Superior temporal gyrus (tissue), 1 donor: Measurements from ENCODE around the gene CLDN3.

ENCODE experiments used
- DNase-seq: peaks from one replicate; pipeline ENCODE4 v3.0.0-alpha.2; 2016; ENCODE audit errors: extremely low spot score

CLDN3 gene

GRCh38 chr7:73770860-73771670 is 995 bp upstream of the CLDN3 start:
- DNase-seq: no peak

DNA sequence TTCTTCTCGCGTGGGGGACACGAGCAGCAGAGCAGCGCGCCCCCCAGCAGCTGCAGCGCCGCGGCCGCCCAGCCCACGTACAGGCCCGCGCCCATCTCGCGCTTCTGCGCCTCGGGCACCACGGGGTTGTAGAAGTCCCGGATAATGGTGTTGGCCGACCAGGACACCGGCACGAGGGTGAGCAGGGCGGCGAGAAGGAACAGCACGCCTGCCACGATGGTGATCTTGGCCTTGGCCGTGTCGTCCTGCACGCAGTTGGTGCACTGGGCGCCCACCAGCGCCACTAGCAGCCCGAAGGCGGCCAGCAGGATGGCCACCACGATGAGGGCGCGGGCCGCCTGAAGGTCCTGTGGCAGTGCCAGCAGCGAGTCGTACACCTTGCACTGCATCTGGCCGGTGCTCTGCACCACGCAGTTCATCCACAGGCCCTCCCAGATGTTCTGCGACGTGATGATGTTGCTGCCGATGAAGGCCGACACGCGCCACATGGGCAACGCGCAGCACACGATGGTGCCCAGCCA is 529 bp downstream of the CLDN3 start:
- no peak for DNase-seq

- no peak for DNase-seq
Observed at GRCh38 chr7:73768641-73769480, 1.2 kb downstream of the CLDN3 start.

DNA sequence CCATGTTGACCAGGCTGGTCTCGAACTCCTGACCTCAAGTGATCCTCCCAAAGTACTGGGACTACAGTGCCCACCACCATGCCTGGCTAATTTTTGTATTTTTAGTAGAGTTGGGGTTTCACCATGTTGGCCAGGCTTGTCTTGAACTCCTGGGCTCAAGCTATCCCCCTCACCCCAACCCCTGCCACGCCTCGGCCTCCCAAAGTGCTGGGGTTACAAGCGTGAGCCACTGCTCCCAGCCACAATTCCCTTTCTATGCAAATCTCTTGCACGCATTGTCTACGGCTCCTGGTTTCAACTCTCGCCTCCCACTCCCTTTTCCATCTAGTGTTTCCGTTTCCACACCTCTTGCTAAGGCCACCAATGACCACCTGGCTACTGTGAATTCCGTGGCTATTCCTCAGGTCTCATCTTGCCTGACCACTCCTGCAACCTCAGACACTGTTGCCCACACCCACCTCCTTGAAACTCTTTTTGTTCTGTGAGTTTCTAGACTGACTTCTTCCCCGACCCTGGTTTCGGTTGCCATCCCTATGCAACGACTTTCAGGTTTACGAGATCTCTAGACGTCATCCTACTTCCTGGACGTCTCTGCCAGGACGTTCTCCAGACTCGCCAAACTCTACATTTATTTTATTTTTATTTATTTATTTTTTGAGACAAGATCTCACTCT is 3.4 kb downstream of the CLDN3 start:
- DNase-seq: no peak

DNA sequence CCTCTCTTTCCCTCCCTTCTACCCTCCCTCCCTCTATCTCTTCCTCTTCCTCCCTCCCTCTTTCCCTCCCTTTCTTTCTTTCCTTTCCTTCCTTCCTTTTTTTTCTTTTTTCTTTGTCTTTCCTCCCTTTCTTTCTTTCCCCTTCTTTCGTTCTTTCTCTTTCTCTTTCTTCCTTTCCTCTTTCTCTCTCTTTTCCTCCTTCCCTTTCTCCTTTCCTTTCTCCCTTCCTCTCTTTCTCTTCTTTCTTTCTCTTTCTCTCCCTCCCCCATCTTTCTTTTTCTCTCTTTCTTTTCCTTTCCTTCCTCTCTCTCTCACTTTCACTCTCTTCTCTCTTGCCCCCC is 7.4 kb downstream of the CLDN3 start:
- no peak for DNase-seq

GRCh38 chr7:73761854-73762658 is 8.0 kb downstream of the CLDN3 start:
- no peak for DNase-seq

DNA sequence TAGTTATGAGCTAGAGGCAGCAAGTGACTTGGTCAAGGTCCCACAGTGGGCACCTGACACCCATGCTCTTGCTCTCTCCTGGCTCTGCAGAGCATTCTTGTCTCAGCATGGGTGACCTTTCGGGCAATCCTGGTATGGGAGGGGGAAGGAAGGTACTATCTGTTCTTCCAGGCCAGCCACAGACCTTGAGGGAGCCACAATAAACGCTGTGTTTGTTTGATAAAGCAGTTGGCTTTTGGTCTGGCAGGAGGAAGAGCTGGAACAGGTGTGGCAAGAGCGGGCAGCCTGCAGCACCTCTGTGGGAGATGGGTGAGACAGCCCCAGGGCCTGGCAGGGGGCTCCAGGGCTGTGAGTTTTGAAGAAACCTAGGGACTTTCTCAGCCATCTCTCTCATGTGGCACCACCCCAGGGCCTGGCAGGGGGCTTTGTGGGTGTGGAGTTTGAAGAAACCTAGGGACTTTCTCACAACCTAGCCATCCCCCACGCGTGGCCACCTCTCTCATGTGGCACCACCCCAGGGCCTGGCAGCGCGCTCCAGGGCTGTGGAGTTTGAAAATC is 11.4 kb downstream of the CLDN3 start:
- DNase-seq: no peak

- DNase-seq: no peak
Observed at GRCh38 chr7:73749931-73750776, 19.9 kb downstream of the CLDN3 start.

DNA sequence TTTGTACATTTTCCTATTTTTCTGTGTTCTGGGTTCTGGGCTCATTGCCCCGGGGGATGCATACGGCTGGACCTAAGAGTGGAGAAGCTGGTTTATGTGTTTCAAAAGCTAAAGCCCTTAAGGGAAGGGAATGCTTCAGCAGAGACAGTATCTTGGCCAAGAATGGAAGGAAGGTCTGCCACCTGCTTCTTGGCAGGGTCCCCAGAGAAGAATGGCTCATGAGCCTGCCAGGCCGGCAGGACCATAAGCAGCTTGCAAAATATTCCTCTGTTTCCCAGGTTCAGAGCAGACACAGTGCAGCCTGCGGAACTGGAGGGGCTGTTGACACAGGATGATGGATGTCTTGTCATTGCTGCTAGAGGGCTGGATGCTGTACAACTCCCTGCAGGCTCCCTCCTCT is 23.7 kb downstream of the CLDN3 start:
- peak; percentile 24 for DNase-seq

- no peak for DNase-seq
Observed at GRCh38 chr7:73742753-73743641, 27.1 kb downstream of the CLDN3 start.

DNA sequence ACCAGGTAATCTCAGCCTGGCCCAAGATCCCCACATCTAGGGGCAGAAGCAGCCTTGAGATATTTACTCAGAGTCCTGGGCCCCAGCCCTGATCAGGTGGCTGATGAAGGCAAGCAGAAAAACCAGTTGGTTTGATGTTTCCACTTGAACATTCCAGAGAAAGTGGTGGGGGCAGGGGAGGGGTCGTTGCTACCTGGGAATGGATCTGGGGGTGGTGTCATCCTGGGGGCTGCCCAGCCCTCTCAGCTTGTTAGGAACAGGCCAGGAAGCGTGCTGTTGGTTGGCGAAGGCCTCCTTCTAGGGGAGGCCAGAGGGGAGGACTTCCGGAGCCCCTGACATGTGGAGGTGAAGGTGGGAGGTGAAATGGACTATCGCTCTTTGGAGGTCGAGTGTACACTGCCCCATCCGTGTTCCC is 27.7 kb downstream of the CLDN3 start:
- DNase-seq: no peak

DNA sequence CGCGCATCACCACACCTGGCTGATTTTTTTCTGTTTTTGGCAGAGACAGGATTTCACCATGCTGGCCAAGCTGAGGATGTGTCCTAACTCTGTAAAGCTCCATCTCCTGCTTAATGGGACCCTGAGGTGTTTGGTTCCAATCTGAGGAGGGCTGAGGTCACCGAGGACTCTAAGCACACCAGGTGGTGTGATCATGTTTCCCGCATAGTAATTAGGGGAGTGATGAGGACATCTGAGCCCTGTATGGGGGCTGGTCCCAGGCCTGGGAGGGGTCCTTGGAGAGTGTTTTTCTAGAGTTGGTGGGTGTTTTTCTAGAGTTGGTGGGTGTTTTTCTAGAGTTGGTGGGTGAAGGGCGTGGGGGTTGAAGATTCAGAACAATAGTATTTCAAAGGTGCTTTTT is 28.5 kb downstream of the CLDN3 start:
- DNase-seq: no peak

DNA sequence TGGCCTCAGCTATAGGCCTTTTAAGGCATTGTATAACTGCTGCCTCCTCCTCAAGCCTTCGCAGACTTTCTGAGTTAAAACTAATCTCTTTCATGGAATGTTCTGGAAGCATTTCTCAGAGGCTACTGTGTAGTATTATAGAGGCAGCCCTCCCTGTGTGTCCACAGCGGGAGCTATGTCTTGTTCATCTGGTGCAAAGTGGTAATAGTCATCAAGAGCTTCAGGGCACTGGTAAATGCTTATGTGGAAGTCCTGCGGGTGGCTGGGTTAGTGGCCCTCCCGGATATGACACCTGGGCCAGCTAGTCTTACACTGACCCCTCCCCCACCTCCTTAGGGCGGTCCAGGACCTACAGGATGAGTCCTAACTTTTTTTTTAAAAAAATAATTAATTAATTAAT is 29.3 kb downstream of the CLDN3 start:
- no peak for DNase-seq

DNA sequence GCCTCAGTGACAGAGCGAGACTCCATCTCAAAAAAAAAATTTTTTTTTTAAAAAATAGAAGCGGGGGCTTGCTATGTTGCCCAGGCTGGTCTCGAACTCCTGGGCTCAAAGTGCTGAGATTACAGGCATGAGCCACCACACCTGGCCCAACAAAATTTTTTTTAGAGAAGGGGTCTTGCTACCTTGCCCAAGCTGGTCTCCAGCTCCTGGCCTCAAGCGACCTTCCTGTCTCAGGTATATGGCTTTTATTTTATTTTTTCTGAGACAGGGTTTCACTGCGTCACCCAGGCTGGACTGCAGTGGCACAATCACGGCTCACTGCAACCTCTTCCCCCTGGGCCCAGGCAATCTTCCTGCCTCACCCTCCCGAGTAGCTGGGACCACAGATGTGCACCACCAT is 29.9 kb downstream of the CLDN3 start:
- no peak for DNase-seq

DNA sequence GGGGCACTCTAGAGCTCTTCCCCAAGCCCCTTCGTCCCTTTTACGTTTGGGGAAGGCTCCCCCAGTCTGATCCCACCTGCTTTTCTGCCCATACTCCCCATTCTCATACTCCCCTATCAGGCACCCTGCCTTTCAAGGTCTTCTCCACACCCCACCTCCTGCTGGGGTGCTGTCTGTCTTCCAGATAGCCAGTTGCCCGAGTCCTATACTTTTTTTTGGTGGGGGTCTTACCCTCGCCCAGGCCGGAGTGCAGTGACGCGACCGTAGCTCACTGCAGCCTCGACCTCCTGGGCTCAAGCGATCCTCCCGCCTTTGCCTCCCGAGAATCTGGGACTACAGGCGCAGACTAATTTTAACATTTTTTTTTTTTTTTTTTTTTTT is 30.7 kb downstream of the CLDN3 start:
- DNase-seq: no peak

GRCh38 chr7:73738612-73739386 is 31.3 kb downstream of the CLDN3 start, which contains the start of gene ABHD11:
Gene ABHD11, minus strand, starts transcription at chr7:73738802. Its CDS starts 32 bp downstream, at chr7:73738770.
- DNase-seq: peak; percentile 89

- no peak for DNase-seq
Observed at GRCh38 chr7:73738220-73738611, 31.9 kb downstream of the CLDN3 start.

DNA sequence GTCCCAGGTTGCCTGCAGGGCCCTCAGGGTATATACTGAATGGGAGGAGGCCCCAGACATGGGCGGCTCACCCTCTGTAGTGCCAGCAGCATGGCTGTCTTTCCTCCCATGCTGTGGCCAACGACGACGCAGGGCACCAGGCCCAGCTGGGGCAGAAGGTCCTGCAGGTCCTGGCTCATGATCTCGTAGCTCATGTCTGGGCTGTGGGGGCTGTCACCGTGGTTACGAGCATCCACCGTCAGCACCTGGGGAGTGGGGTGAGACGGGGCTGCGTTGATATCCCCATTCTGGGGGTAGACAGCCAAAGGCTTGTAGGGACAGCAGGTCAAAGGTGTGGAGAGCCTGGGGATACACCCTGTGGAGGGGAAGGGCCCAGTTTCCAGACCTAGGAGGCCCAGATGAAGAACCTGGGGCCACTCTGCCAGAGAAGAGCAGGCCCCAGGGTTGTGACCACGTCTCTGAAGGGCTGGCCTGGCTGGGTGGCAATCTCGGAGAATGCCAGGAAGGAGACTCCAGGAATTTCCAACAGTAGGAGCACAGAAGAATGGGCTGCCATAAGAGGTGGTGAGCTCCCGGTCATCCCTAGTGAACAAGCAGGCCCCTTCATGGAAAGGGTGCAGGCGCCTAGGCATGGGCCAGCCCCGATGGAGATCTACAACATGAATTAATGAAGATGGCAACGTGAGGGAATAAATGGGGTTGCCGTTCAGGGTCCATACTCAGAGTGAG is 32.4 kb downstream of the CLDN3 start:
- DNase-seq: no peak
